HG03439 (cell line): Measurements from ENCODE around the gene PRKCA.
"Not testable (repeated sequence)": the region's sequence is repeated elsewhere in the genome, so short reads cannot be mapped to it uniquely, and the experiment has no call there.

Source experiments
- ATAC-seq: cut with Tn5 transposase; IDR thresholded peaks from one replicate; pipeline ENCODE4 v1.9.1; 2021; ENCODE audit warnings: mild to moderate bottlenecking, moderate library complexity; ENCODE audit not compliant: unreplicated experiment

Gene PRKCA

GRCh38 chr17:66301864-66302741 is at the start of gene PRKCA:
PRKCA (plus strand) TSS chr17:66302613.
- ATAC-seq, result peak; percentile 74

DNA sequence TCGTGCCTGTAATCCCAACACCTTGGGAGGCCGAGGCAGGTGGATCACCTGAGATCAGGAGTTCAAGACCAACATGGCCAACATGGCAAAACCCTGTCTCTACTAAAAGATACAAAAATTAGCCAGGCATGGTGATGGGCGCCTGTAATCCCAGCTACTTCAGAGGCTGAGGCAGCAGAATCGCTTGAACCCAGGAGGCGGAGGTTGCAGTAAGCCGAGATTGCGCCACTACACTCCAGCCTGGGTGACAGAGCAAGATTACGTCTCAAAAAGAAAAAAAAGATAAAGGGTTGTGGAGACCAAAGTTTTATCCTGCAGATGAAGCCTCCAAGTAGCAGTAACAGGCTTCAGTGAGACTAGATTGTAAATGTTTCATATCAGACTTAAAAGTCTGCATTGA is 49.0 kb upstream of the PRKCA start:
- not testable (repeated sequence) for ATAC-seq

GRCh38 chr17:66255112-66255511 is 47.3 kb upstream of the PRKCA start:
- no peak for ATAC-seq

DNA sequence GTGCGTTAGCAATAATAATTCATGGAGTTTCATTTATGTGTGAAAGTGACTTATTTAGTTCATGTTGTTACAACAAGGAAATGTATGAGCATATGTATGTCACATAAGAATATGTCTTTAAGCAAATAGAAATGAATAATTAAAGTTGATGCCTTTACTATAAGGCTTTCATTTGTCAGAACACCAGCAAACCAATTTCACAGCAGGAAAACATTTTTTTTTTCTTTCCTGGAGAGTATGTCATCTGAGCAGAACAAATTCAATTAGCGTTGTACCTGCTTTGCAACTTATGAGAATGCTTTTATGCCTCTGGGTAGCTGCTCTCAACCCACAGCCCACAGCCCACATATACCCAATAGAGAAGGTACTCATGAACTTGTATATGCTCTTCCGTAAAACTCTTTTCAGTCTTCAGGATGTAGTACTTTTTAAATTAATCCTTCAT is 46.9 kb upstream of the PRKCA start:
- no peak for ATAC-seq

- no peak for ATAC-seq
Observed at GRCh38 chr17:66260275-66260674, 42.1 kb upstream of the PRKCA start.

- no peak for ATAC-seq
Observed at GRCh38 chr17:66260688-66261087, 41.7 kb upstream of the PRKCA start.

DNA sequence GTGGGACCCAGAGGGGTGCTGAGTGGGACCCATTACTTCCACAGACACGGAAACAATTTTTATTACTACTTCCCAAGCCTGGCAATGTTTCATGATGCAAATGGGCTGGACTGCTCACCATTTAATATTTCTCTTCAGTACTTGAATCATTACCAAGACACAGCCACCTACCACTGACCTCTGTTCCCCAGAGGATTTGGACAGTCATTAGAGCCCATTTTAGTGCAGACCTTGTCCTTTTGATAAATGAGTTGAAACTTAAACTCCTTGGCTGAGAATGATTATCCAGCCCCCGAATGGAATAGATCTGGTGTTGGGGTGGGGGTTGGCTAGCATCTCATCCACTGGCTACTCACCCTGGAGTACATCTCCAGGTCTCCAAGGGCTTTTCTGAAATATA is 39.6 kb upstream of the PRKCA start:
- ATAC-seq, result no peak

DNA sequence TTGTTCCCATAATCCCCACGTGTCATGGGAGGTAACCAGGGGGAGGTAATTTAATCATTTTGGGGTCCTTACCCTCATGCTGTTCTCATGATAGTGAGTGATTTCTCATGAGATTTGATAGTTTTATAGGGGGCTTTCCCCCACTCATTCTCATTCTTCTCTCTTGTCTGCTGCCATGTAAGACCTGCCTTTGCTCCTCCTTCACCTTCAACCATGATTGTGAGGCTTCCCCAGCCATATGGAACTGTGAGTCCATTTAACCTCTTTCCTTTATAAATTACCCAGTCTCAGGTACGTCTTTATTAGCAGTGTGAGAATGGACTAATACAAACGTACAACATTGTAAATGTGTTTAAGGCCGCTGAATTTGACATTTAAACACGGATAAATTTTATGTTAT is 37.7 kb upstream of the PRKCA start:
- no peak for ATAC-seq

GRCh38 chr17:66268247-66268927 is 34.0 kb upstream of the PRKCA start:
- ATAC-seq, result no peak

GRCh38 chr17:66270106-66270505 is 32.3 kb upstream of the PRKCA start:
- no peak for ATAC-seq

GRCh38 chr17:66271512-66271911 is 30.9 kb upstream of the PRKCA start:
- ATAC-seq, result no peak

DNA sequence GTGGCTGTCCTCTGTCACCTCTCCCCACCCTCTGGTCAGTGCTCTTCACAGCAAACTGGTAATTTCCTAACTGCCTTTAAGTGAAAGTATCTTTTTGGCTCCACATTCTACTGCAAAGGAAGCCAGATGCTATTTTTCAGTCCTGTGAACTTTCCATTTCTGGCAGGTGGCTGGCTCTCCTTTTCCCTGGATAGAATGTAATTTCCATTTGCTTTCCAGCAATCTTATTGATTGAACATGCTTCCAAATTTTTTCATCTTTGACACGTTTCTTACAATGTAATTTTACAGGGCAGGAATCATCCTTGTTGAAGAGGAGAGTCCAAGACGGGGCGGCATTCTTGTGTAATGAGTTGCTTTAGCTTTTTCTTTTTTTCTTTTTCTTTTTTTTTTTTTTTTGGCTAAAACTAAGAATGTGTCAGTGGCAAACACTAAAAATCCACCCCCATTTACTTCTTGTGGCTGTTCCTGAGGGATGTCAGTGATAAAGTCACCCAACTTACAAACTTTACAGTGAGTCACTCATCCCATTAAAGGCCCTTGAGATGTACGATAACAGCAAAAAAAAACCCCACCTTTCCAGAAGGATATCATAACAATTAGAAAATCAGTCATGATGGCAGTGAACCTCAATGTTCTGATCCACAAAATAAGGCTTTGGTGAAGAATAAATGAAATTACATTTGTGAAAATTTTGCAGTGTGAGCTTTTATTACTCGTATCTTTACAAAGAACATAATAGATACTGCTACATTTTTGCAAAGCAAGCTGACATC is 29.4 kb upstream of the PRKCA start:
- no peak for ATAC-seq

DNA sequence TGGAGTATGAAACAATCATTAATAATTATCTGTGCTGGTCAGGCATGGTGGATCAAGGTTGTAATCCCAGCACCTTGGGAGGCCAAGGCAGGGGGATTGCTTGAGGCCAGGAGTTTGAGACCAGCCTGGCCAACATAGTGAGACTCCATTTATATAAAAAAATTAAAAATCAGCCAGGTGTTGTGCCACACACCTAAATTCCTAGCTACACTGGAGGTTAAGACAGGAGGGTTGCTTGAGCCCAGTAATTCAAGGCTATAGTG is 28.9 kb upstream of the PRKCA start:
- ATAC-seq, result no peak

DNA sequence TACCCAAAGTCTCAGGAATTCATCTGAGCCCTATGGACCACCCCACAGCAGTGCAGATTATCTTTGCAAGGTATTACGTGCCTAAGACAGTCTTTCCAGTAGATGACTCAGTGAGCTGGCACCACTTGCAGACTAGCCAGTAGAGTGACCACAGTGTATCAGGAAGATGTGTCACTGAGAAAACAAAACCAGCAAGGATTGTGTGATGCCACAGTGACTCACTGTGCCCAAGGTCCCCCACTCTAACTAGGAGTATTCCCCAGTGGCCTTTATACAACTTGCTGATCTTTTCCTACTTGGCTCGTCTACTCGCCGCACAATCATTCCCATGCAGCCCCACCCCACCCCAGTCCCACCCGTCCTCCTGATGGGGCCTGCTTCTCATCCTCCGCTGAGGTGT is 26.8 kb upstream of the PRKCA start:
- no peak for ATAC-seq

GRCh38 chr17:66276328-66276937 is 26.0 kb upstream of the PRKCA start:
- ATAC-seq, result no peak

DNA sequence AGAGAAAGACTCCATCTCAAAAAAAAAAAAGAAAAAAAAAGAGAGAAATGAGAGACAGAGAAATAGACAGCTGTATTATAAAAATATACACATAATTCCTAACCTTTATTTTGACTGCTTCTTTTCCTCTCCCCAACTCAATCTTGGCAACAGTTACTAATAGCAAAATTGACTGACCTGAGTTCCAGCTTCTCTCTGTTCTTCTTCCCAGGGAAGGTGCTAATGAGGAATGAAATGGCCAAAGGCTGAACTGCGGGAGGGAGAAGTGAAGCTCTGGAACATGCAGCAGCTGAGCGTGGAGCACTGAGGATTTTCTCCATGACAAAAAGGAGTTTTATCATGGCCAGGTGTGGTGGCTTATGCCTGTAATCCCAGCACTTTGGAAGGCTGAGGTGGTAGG is 25.2 kb upstream of the PRKCA start:
- no peak for ATAC-seq

DNA sequence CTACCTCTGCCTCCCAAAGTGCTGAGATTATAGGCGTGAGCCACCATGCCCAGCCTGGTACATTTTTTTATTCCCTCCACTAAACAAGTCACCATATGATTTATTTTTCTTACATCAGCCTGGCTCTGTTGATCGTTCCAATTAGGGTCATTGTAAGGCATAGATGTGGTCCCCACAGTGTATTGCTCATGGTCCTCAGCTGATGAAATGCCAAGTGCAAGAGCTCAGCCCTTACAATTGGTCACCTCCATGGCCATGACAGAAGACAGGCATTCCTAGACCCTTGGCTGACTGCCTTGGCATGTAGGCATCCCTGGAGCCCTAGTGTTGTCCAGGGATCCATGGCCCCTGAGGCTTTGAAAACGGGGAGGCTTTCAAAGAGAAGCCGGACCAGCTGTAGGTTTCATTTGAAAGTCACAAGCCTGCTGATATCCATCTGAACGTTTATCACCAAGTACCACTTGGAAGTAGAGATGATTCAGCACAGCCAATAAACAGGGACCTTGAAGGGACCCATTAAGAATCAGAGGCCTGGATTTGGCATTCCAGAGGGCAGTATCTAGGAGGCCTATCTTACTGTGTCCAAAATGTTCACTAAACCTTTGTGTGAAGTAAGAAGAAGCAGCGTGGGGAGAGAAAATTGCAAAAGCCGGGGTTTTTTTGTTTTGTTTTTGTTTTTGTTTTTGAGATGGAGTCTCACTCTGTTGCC is 20.6 kb upstream of the PRKCA start:
- no peak for ATAC-seq

DNA sequence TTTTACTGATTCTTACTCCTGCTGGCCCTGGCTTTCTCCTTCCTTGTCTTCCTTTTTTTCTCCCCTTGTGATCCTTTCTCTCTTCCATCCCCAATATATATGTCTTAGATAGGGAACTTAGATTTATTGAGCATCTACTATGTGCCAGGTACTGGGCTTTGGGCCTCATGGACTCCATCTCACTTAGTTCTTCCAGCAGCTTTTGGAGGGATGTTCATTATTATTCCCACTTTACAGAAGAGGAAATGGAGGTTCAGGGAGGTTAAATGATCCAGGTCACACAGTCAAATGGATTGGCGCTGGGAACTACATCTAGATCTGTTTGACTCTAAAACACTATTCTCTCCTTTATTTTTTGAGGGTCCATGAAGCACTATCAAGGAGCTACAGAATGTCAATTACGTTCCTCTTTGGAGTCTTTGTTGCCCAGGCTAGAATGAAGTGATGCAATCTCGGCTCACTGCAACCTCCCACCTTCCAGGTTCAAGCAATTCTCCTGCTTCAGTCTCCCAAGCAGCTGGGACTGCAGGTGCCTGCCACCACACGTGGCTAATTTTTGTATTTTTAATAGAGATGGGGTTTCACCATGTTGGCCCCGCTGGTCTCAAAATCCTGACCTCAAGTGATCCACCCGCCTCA is 19.0 kb upstream of the PRKCA start:
- ATAC-seq, result no peak

DNA sequence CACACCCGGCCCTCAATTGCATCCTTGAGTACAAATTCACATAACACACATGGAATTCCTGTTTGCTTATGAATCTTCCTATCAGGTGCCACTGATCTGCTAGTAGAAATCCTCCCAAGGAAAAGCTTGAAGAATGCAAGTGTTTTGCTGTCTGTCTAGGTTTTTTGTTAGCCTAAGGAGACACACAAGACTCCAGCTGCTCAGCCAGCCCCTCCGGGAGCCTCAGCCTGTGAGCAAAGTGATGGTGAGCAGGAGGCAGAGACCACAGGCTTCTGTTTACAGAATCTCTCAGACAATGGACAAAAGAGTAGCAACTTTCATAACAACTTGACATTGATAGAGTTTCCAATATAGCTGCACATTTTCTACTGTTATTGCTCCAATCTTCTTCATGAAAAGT is 18.4 kb upstream of the PRKCA start:
- no peak for ATAC-seq

DNA sequence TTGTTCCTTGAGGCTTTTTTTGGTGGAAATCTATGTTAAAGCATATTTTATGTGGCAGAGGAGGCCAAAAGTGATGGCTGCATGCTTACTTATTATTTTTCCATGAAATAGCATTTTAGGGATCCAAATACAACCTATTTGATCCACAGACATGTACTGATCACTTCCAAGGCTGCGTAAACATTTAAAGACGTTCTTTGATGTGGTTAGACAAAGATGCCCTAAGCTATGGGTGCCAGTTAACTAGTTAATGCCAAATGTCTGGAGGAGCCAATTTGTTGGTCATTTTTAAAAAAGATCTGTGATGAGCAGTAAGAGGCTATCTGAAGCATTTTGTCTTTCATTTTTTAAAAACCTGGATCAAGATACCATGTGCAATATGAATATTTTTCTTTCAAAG is 17.3 kb upstream of the PRKCA start:
- ATAC-seq, result no peak
